ELF-1 (cell line): ENCODE data around the gene ARMH3.
"Not testable (repeated sequence)": the region's sequence is repeated elsewhere in the genome, so short reads cannot be mapped to it uniquely, and the experiment has no call there.

Experiments used
- DNase-seq: peaks from one replicate; pipeline ENCODE4 v3.0.0-alpha.2; 2016; ENCODE audit warnings: low read depth, low spot score

Gene ARMH3

DNA sequence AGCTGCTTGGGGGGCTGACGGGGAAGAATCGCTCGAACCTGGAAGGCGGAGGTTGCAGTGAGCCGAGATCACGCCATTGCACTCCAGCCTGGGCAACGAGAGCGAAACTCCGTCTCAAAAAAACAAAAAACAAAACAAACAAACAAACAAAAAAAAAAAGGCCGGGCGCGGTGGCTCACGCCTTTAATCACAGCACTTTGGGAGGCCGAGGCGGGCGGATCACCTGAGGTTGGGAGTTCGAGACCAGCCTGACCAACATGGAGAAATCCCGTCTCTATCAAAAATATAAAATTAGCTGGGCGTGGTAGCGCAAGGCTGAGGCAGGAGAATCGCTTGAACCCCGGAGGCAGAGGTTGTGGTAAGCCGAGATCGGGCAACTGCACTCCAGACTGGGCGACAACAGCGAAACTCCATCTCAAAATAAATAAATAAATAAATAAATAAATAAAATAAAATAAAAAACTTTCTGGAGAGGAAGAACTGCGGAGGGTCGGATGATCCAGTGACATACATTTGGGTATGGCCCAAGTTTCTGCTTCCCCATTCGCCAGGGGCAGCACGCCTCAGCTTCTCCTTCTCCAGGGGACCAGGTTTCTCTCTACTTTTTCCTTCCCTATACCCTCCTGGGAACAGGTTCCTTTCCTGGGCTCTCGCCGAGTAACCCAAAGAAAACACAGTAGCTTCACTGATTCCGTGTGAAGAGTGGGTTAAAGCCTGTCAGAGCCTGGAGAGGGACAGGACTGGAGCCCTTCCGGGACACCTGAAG, 909 bp downstream of the ARMH3 start:
- not testable (repeated sequence) for DNase-seq

DNA sequence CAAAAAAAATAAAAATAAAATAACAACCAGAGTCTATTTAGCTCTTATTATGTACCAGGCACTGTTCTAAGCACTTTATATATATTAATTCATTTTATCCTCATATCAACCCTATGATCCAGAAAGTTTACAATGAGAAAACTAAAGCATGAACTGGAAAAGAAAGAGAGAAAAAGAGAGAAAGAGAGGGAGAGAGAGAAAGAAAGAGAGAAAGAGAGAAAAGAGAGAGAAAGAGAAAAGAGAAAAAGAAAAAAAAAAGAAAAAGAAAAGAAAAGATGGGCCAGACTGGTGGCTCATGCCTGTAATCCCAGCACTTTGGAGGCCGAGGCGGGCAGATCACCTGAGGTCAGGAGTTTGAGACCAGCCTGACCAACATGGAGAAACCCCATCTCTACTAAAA, 9.9 kb downstream of the ARMH3 start:
- no peak for DNase-seq

DNA sequence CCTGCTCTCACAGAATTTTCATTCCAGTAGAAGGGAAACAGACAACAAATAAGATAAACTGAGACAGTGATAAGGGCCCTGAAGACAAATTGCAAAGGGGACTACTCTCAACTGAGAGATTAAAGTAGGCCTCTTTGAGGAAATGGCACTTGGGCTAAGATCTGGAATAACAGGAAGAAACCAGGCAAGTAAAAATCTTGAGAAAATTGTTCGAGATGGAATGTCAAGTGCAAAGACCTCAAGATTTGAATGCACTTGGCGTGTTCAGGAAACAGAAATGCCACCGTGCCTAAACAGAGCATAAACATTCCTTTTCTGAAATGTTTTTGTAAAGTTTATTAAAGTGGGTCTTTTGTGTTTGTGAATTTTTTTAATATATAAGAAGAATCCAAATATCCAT, 10.7 kb downstream of the ARMH3 start:
- no peak for DNase-seq

DNA sequence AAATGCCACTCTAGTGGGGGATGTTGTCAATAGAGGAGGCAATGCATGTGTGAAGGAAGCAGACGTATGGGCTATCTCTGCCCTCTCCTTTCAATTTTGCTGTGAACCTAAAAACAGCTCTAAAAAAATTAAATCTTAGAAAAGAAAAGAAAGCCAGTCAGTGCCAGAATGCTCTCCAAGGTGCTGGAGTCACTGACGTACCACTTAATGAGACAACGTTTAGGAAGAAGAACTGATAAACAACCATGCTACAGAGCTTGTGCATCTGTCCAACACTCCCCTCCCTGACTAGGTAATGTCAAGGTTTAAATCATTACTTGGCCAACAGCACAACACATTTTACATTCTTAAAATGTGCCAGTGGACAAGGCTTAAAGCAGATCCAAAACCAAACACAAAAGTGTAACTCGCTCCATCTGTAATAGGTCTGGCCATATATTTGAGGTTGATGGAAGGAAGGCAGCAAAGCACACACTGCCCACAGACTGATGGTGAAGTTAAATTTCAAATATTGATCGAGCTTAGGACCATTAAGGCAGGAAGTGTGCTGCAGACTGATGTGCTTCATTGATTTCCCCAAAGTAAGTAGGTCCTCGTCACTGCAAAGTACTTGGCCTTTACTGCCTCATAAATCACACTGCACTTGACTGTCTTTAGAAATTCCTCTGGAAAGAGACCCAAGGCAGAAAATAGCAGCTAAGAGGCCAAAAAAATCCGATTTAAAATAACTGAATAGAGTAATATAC, 15.5 kb downstream of the ARMH3 start:
- DNase-seq: no peak

DNA sequence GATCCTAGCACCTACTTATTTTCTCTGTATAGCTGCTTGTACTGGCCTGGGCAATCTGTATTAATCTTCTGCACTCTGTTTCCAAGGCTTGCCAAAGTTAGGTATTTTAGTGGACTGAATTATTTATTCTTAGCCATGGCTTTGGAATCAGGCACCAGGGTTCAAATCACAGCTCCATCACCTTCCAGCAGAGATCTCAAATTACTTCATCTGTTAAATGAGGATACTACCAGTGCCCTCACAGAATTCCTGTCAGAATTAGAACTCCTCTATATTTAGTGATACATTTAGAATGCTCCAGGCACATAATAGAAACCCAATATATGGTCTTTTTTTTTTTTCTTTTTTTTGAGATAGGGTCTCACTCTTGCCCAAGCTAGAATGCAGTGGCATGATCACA, 17.6 kb downstream of the ARMH3 start:
- no peak for DNase-seq

DNA sequence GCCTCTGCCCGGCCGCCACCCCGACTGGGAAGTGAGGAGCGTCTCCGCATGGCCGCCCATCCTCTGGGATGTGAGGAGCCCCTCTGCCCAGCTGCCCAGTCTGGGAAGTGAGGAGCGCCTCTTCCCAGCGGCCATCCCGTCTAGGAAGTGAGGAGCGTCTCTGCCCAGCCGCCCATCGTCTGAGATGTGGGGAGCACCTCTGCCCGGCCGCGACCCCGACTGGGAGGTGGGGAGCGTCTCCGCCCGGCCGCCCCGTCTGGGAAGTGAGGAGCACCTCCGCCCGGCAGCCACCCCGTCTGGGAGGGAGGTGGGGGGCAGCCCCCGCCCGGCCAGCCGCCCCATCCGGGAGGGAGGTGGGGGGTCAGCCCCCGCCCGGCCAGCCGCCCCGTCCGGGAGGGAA, 20.2 kb downstream of the ARMH3 start:
- DNase-seq: not testable (repeated sequence)

DNA sequence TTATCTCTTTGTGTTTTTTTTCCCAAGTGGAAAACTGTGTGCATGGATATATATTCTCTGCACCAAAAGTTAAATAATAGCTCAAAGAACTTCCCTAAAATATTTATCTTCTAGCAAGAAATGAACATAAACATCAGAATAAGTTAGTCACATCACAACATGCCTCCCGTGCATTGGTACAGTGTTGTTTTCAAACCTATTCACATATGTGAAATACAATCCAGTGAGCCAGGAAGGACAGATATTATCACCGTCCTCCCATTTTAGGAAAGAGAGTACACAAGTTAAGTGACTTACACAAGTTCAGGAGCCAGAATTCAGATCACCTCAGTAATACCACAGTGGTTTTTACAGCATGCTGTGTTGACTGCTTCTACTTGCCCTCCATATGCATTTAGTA, 22.2 kb downstream of the ARMH3 start:
- no peak for DNase-seq

DNA sequence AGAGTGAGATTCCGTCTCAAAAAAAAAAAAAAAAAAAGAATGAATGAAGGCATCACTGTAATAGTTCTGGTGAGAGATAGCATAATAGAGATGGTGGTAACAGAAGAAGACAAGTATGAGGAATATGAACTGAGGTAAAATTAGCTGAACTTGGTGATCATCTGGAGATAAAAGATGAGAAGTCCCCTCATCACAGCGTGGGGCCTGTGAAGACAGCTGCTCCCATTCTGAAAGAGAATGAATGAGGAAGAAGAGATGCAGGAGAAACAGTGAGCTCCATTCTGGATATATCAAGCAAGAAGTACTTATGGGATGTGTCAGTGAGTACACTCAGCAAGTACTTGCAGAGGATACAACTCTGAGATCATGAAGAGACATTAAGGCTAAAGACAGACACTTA, 28.7 kb downstream of the ARMH3 start:
- no peak for DNase-seq

DNA sequence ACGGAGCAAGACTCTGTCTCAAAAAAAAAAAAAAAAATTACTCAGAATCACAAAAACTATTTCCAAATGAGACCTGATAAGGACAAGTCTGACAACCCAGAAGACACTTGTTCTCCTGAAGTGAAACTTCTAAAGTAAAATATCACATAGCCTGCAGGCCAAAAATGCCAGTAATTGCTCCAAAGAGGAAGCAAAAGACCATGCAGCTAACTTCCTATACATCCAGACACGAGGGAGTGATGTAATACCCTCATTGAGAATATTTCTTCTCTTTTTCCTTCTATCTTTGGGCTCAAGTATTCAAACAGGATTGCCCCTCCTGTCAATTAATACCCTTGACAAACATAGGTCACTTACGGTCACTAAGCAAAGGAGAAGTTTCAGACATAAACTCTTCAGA, 31.2 kb downstream of the ARMH3 start:
- no peak for DNase-seq

DNA sequence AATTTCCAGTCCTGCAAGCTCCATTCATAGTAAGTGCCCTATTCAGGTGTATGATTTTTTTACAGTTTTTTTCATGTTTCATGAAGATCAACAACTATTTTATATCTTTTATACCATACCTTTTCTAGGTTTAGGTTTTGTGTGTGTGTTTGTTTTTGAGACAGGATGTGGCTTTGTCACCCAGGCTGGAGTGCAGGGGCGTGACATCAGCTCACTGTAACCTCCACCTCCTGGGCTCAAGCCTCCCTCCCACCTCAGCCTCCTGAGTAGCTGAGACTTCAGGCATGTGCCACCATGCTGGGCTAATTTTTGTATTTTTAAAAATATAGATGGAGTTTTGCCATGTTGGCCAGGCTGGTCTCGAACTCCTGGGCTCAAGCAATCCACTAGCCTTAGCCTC, 35.0 kb downstream of the ARMH3 start:
- DNase-seq: no peak

DNA sequence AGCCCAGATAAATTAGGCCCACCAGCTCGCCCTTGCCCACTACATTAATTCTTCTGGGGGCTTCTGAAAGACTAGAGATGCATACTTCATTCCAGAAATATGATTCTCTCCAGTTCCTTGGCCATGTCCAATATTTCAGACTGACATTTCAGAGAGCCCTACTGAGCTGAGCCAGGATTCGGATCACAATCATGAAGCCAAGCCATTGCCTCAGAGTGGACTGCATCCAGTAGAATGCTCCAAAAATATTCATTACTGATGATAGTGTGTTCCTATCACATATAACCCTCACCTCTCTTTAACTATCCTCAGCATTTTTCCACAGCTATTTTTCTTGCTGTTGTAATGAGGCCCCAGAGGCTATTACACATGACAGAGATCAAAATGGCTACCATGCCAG, 38.7 kb downstream of the ARMH3 start:
- DNase-seq: no peak

DNA sequence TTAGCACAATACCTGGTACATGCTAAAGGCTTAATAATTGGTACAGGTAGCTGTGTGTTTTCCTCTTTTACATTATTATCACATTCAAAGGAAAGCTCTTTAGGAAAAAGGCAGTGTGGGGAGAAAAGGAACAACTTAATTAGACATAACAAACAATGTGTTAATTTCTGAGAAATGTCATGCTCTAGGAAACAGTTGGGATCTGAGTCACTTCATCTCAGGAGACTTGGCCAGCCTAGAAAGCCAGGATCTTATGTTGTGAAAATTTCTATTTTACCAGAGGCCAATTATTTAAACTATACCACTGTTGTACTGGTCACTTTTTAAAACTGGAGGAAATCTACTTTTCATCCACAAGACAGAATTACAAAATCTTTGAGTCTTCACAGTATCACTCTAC, 39.6 kb downstream of the ARMH3 start:
- DNase-seq: no peak

DNA sequence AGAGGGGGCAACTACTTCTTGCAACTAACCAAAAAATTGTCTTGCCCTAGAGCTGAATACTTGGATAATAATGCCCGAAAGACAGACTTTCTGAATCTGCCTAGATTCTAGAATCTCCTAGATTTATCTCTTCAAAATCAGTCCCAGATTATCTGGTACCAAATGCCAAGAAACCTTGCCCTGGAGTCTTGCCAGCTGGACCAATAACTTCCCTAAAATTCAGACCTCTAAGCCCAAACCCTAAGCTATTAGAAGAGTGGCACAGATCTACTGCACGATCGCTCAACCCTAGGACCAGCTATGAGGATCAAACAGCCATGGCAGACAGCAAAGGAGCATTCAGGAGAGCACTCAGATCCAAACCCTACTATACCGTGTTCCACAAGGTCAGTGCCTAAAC, 45.0 kb downstream of the ARMH3 start:
- no peak for DNase-seq

DNA sequence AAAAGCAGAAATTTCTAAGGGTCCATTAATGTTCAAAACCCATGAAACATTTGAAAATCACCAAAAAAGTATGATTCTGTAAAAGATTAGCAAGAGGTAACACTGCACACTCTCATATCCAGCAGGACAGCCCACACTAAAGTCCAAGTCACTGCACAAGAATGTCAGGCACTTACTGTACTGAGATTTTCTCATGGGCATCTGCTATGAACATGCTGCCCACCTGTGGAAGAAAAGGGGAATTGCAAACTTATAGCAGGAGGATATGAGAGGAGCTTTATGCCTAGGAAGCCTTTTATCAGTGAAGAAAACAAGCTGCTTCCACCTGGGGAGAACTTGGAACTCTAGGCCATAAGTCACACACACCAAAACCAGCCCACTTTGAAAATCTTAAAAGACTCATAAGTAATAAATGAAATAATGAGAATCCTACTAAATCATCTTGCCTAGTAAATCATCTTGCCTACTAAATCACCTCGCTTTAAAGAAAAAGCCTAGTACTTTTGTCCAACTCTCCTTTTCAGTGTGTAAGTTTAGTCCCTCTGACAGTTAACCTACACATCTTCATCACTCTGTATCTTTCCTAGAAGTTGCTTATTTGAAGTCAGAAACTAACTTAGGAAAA, 46.1 kb downstream of the ARMH3 start:
- peak; percentile 47 for DNase-seq

DNA sequence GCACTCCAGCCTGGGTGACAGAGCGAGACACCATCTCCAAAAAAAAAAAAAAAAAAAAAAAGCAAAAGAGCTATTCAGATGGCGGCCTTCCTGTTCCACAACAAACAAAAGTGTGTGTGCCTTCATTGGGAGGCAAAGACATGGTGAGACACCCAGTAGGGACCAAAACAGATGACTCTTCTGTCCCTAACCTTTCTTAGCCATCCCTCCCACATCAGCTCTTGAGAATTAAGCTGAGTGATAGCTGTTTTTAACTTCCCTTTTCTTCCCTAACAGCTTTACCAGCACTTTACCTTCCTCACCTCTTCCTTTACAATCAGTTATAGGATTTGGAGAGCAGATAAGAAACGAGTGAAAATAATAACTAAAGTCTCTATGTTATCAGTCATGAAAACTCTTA, 48.2 kb downstream of the ARMH3 start:
- no peak for DNase-seq

DNA sequence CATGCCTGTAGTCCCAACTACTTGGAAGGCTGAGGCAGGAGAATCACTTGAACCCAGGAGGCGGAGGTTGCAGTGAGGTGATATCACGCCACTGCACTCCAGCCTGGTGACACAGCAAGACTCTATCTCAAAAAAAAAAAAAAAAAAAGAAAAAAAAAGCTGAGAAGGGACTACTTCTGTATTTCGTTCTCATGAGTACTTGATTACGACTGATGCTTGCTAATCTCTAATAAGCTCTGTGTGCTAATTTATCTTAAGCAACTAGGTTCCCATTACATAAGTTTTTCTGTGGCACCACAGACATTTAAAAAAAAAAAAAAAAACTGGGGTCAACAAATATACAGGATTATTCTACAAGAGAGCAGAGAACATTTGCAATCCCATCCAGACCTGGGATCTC, 48.9 kb downstream of the ARMH3 start:
- not testable (repeated sequence) for DNase-seq

DNA sequence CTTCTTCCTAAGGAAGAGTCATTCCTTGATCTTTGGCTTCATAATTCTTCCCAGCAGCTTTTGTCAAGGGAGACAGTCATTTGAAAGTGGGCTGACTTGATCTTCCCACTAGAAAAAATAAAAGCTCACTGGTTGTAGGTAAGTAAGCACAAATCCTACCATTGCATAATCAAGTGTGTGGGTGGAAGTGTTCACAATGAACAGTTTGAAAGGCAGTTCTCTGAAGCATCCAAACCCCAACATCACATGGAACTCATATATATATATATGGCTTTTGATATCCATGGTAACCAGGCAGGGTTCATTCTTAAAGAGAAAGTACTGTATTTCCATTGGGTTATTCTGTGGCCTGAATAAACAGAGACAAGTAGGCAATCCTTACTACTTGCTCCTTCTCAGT, 51.6 kb downstream of the ARMH3 start:
- no peak for DNase-seq

DNA sequence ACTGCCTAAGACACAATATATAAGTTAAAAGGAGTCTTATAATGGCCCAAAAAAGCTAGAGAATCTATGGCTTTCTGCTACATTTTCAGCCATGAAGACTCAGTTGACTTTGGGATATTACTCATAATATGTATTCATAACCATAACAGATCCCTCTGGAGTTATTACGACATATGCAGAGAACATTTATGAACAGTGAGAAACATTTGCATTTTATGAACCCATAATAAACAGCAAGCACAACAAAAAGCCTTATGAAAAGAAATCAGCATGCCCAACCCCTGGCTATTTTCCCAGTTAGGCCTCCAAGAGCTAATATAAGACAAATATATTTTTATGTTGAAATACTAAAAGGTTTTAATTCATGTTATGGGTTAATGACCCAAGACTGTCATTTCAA, 52.4 kb downstream of the ARMH3 start:
- no peak for DNase-seq

DNA sequence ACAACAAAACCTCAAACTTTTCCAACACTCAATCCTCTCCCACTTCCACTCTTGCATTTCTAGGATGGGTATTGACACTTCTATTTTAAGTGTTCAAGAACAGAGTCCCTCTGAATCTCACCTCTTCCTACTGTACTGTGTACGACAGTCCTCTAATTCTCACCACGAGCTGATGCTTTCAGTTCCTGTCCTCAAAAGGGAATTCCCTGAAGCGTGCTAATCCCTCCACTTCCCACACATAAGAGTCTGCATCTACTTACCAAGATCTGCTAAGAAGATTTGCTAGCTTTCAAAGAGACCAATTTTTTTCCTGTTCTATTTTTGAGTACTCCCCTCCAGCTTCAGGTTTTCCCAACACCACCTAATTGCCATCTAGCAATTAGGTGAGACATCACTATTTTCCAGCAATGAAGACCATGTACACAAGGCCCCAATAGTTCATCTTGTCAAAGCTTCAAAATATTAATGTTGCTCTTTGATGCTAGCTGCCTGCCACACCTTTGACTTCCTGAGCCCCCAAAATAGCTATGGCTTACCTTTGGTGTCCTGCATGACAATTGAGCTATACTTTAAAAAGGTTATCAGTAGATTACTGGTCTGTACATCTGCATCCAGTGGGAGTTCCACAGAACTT, 54.4 kb downstream of the ARMH3 start:
- no peak for DNase-seq

DNA sequence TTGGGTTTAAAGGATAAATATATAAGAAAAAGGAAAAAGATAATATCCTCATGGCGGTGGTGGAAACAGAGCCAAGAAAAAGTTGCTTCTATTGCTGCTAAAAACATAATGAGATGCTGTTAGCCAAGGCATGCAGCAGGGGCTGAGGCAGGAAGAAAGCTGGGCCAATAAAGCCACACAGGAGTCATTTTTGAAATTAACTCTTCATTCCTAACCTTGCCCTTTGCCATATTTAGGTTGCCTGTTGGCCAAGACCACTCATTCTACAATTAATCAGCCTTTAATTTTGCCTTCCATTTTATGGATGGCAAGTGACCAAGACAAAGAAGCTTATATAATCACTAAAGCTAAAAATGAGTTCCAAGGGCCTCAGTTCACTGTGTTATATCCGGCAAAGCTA, 58.2 kb downstream of the ARMH3 start:
- DNase-seq: no peak

DNA sequence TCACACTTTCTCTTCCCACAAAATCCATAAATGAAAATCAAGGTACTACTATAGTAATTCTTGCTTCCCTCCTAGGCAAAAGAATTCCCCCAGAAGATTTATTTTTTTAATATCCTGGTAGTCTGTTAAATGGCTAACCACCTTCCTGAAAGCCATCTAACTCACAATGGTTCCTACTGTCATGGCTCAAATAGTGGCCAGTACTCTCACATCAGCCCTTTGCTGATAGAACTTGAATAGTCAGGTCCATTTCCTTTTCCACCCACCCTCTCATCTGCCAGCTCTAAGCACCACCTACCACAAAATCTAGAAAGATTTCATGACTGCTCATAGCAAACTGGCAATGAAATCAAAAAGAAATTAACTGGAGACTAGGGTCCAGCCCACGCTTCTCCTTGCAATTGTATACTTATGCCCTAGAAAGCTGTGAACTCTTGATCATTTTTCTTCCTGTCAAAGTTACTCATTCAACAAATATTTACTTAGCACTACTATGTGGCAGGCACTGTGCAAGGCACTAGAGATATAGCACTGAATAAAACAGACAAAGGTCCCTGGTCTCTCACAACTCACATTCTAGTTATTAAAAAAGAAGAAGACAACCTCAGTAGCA, 60.4 kb downstream of the ARMH3 start:
- DNase-seq: no peak

DNA sequence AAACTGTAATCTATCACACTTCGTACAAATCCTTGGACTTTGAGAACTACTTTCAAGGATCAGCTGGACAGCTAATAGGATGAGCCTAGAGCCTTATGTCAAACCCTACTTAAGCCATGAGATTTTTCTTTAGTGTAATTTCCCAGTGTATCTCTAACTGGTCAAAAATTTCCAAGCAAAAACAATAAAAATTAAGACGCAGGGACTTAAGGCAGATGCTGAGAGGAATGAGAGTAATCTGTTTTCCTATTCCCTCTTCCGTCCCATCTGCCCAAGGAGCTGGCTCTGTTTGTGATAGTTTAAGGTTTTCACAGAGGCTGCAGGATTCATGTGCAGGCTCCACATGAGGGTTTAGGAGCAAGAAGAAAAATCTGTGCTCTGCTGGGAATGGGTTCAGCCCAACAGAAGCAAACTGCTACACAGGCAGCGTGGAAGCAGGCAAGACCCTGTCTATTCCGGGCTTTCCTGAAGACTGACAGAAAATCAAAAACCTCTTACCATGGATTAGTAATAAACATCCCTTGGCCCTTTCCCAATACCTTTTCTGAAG, 62.2 kb downstream of the ARMH3 start:
- DNase-seq: no peak
